HPDE6-E6E7 (cell line): ENCODE results near the gene TNNT1.
A peak's percentile ranks its signal among the peaks of the same experiment; 100 is the strongest.
"Not testable (repeated sequence)": the region's sequence is repeated elsewhere in the genome, so short reads cannot be mapped to it uniquely, and the experiment has no call there.

ENCODE experiments used
- DNase-seq: peaks from one replicate; pipeline ENCODE4 v3.0.0; 2011; ENCODE audit warnings: missing footprints; ENCODE audit errors: extremely low spot score

The TNNT1 gene, protein sequence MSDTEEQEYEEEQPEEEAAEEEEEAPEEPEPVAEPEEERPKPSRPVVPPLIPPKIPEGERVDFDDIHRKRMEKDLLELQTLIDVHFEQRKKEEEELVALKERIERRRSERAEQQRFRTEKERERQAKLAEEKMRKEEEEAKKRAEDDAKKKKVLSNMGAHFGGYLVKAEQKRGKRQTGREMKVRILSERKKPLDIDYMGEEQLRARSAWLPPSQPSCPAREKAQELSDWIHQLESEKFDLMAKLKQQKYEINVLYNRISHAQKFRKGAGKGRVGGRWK

DNA sequence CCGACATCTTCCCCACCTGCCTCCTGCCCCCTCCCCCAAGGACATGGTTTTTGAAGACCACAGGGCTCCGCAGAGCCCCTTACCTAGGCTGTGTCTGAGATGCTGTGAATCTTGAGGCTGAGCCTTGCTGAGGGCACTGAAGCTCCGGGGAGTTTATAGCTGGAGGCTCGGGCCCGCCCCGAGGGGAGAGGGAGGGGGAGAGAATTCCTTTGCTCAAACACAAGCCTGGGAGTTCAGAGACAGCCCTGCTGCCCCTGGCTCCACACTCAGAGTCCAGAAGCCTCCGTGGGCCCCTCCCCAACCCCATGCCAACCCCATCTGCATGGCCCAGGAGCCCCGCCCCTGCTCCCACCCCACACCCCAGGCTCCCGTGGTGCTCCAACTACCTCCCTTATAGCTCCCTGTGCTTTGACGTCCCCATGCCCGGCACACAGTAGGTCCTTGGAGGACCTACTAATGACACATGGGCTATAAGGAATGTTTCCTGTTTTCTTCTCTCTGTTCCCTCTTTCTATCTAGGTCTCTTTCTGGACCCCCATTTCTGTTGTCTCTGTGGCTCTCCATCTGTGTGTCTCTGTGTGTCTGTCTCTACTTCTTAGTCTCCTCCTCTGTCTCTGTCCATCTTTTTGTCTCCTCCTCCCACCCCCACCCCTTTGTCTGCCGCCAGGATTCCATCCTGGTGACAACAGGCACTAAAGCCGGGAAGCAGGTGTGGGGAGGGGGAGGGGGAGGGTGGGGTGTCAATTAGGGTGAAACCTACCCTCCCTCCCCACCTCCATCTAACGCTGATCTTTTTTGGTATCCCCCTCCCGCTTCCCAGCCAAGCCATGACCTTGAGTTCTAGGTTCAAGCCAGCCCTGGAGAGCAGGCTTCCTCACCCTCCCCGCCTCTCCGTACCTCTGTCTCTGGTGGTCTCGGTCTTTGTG lies at the start of gene TNNT1:
Gene TNNT1, minus strand, starts transcription at position 129 of the 926 bp plus-strand sequence. CDS start 2,049 bp downstream, outside the sequence.
- no peak for DNase-seq

- no peak for DNase-seq
Observed at GRCh38 chr19:55198651-55199050, 49.6 kb upstream of the TNNT1 start.

- DNase-seq: no peak
Observed at GRCh38 chr19:55197528-55197927, 48.5 kb upstream of the TNNT1 start.

- DNase-seq: no peak
Observed at GRCh38 chr19:55196803-55197202, 47.8 kb upstream of the TNNT1 start.

DNA sequence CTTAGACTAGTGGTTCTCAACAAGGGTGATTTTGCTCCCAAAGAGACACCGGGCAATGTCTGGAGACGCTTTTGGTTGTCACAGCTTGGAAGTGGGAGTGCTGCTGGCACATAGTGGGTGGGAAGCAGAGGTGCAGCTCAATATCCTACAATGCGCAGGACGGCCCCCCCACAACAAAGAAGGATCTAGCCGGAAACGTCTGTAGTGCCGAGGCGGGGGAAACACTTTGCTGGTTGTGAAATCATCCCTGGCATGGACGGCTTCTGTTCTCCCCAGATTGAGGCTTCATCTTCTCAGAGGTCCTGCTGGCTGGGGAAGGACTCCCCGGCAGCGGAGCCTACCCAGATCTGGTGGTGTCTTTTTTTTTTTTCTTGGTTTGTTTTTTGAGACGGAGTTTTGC lies 44.5 kb upstream of the TNNT1 start:
- DNase-seq: no peak

DNA sequence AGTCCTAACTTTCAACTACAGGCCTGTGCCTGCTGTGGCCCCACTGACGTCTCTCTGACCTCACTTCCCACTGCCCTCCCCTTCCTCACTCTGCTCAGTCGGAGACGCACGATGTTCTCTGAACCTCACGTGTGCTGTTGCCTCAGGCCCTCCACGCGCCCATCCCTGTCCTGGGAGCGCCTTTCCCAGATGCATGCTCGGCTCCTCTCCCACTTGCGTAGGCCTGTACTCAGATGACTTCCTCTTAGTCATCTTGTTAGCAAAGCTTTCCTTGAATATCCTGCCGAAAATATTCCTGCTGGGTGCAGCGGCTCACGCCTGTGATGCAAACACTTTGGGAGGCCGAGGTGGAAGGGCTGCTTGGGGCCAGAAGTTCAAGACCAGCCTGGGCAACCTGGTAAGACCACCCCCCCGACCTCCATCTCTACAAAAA lies 40.4 kb upstream of the TNNT1 start:
- DNase-seq: peak; percentile 99

DNA sequence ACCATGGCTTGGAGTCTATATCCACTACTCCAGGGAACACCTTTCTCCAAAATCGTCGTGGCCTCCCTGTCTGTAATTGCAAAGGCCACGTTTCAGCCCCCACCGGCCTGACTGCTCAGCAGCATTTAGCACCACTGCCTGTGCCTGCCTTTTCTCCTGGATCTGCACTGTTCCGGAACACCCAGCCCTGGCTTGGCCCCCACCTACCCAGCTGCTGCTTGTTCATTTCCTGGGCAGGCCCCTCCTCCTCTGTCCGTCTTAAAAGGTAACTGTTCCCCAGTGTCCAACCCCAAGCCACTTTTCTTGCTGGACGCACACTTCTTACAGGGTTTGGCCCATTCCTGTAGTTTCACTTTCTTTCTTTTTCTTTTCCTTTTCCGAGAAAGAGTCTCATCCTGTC lies 39.6 kb upstream of the TNNT1 start:
- no peak for DNase-seq

DNA sequence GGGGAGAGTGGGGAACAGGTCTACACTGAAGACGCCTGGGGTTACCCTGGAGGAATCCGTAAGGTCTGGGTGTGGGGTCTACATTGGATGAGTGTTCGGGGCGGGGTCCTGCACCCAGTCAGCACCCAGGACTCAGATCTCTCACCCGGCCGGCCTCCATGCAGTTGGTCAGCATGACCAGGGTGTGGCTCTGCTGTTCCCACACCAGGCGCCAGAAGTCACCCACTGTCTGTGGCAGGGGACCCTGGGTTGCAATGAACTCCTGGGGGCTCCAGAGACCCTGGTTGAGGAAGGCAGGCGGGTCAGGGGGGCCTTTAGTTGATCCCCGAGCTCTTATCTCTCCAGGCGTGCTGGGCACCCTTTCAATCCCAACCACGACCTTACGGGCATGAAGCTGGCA lies 37.1 kb upstream of the TNNT1 start:
- no peak for DNase-seq

DNA sequence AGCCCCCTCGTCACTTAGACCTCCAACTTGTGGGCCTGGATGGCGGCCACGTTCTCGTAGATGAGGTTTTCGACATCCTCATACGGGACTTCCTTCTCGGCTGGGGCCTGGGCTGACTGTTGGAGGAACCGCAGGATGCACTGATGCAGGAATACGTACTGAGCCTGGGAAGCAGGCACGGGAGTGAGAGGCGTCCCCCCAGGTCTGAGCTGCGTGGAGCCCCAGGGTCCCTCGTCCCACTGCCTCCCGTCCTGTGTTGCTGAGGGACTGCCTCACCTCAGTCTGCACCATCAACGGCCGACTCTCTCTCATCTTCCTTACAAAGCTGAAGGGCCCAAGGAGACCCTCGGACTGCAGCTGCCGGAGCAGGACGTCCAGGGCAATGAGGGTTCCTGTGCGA lies 32.7 kb upstream of the TNNT1 start:
- no peak for DNase-seq

DNA sequence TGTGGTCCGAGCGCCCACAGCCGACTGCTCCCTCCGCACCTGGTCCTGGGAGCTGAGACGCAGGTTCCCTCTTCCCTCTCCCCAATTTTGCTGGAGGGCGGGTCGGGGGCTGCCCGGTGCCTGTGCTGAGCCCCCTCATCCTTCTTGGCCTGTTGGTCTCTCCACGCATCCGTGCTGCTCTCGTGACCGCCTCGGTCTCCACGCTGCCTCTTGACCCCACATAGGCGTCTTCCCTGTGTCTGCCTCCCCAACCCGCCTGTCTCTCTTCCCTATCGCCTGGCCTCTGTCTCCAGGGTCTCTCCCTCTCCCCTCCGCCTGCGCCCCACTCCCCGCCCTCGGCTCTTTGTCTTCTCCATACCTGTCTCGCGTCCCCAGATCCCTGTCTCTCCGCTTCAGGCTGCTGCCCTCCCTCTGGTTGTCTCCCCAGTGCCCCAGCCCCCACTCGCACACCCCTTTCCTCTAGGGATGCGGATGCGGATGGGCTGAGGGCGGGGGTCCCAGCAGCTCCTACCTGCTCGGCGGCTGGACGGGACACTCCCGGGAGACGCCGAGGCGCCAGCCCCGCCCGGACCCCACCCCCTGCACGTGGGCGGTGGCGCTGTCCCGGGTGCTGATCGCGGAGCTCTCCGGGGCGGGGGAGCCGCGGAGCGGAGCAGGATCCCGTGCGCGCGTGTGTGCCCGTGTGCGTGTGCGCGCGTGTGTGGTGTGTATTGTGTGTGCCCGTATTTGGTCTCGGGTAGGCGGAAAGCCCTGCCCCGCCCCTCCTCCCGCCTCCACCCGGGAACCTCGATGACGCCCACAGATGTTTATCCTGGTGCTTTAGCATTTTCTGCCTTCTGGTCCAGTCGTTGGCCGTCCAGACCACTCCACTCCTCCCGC lies 30.8 kb upstream of the TNNT1 start, which contains the start of gene SYT5:
Gene SYT5, minus strand, starts transcription at position 684 of the 879 bp plus-strand sequence. CDS start 1,248 bp downstream, outside the sequence.
- peak; percentile 57 for DNase-seq

- DNase-seq: no peak
Observed at GRCh38 chr19:55178781-55179599, 30.0 kb upstream of the TNNT1 start.

DNA sequence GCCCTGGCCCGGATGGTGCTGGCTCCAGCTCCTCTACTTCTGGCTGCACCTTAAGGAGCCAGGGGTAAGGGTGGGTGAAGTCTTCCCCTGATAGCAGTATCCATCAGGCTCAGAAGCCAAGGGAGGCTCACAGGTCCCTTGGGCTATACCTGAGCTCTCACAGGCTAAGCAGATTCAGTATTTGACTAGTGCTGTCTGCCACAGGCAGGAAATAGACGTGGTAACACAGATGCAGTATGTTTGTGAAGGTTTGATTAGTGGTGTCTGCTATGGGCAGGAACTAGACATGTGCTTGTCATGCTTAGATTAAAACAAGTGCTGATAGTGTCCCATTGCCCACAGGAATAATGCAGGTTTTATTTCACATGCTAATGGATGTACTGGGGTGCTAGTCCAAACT lies 27.1 kb upstream of the TNNT1 start:
- no peak for DNase-seq

GRCh38 chr19:55175117-55175867 lies 26.3 kb upstream of the TNNT1 start:
- DNase-seq: no peak

DNA sequence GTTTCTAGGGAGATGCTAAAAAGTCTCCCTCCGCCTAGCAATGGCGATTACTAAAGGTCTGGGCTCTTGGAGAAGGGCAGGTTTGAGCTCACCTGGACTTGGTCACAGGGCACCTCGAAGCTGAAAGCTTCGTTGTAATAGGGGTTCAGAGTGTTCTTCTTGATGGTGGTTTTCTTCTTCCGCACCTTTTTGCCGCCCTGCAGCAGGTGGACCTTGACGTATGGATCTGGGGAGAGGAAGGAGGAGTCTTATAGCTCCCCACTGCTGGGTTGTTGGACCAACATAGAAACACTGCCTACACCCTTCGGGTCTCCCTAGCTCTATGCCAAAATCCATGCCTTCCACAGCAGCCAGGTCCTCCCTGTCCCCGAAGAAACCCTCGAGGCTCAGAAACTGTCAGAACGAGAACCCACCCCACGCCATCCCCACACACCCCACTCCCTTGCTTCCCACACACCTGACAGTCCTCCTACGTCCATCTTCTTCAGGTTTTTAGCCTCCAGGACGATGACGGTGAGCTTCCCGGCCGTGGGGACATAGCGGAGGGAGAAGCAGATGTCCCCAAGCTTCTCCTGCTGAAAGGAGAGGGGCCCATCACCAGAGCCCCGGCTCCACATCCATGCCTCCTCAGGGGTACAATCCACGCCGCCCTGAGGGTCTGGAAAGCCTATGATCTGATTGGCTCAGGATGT lies 25.6 kb upstream of the TNNT1 start:
- DNase-seq: no peak

DNA sequence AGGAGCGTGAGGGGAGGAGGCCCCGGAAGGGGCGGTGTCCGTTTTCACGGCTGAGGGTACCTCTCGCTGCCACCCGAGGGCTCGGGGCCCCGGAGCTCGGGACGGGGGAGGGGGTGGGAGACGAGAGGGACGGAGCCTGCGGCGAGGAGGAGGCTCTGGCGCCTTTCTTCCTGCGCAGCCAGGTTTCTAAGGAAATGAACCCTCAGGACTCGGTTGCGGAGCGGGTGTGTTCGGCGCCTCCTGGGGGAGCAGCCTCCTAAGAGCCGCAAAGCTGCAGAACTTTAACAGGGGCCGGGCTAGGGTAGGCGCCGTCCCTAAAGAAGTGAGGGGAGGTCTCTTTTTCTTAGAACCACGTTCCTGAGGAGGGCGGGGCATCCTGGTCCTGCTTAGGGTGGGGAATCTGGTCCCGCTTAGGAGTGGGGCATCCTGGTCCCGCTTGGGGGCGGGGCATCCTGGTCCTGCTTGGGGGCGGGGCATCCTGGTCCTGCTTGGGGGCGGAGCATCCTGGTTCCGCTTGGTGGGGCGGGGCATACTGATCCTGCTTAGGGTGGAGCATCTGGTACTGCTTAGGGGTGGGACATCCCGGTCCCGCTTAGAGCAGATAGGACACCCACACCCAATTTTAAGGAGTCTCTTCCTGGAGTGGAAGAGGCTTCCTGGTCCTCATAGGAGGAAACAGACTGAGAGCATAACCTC lies 24.9 kb upstream of the TNNT1 start:
- peak; percentile 68 for DNase-seq

GRCh38 chr19:55173186-55173713 lies 24.2 kb upstream of the TNNT1 start:
- no peak for DNase-seq

GRCh38 chr19:55172741-55173140 lies 23.7 kb upstream of the TNNT1 start:
- DNase-seq: no peak

DNA sequence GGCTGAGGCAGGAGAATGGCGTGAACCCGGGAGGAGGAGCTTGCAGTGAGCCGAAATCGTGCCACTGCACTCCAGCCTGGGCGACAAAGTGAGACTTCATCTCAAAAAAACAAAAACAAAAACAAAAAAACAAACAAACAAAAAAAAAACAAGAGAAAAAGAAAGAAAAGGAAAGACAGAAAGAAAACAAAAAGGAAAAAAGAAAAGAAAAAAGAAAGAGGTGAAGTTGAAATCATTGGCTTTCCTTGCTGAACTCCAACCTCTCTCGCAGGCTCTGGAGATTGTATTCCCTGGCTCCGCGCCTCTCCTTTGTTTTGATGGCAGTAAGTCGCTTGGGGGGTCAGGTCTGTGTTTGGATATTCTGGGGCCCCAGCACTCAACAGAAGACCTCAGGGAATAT lies 23.3 kb upstream of the TNNT1 start:
- DNase-seq: not testable (repeated sequence)

DNA sequence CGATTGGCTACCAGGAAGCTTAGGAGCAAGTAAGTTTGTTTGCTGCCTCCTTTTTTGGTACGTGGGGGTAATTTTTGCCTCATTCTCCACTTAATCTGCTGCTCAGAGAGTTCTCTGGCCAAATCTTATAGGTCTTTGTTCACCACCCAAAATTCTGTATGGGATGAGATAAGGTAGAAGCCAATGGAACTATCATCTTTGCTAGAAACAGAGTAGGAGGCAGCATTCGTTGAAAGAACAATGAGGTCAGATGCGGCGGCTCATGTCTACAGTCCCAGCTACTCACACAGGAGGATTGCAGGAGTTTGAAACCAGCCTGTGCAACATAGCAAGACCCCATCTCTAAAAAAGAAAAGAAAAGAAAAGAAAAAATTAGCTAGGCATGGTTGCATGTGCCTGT lies 22.4 kb upstream of the TNNT1 start:
- DNase-seq: no peak
